Endothelial cell (in vitro differentiated cells): ENCODE results near the gene UBR1. TPM values are rescaled to one million over a fixed set of nuclear protein-coding genes. Genes with fewer than 3 reads are reported as not detected.
A peak's percentile ranks its signal among the peaks of the same experiment; 100 is the strongest.
"Not testable (repeated sequence)": the region's sequence is repeated elsewhere in the genome, so short reads cannot be mapped to it uniquely, and the experiment has no call there.

Experiments
- DNase-seq: peaks from one replicate; pipeline ENCODE4 v3.0.0; 2021; ENCODE audit warnings: low spot score
- H3K27ac Mint-ChIP-seq: one replicate; pipeline ENCODE4 v1.8.0; 2021; ENCODE audit warnings: mixed read lengths, inconsistent platforms; ENCODE audit not compliant: unreplicated experiment
- H3K27me3 Mint-ChIP-seq: one replicate; pipeline ENCODE4 v1.8.0; 2021; ENCODE audit warnings: mild to moderate bottlenecking, moderate library complexity, mixed read lengths, inconsistent platforms; ENCODE audit not compliant: unreplicated experiment
- H3K36me3 Mint-ChIP-seq: one replicate; pipeline ENCODE4 v1.8.0; 2021; ENCODE audit warnings: mild to moderate bottlenecking, low read depth, mixed read lengths, inconsistent platforms; ENCODE audit not compliant: unreplicated experiment
- H3K4me1 Mint-ChIP-seq: one replicate; pipeline ENCODE4 v1.8.0; 2021; ENCODE audit warnings: mild to moderate bottlenecking, mixed read lengths, inconsistent platforms; ENCODE audit not compliant: unreplicated experiment
- H3K4me3 Mint-ChIP-seq: one replicate; pipeline ENCODE4 v1.8.0; 2021; ENCODE audit warnings: mild to moderate bottlenecking, mixed read lengths, inconsistent platforms; ENCODE audit not compliant: unreplicated experiment
- H3K9me3 Mint-ChIP-seq: one replicate; pipeline ENCODE4 v1.8.0; 2021; ENCODE audit warnings: mixed read lengths, inconsistent platforms; ENCODE audit not compliant: unreplicated experiment
- total RNA-seq: library from RNA; stranded (reverse); fragmentation: NEBNext Ultra II Directional; extraction: Animal tissue kit (Norgen Biotek cat#: 25700); gene quantifications from one replicate; pipeline ENCODE4 v1.2.1, GENCODE V29; 2021; ENCODE audit not compliant: unreplicated experiment
- TF ChIP-seq, protein P1 (sequence below): fragments of 200-600 bp; sonication (generic); IDR thresholded peaks from one replicate; pipeline ENCODE4 v1.5.0; 2021; ENCODE audit warnings: antibody characterized with exemption; ENCODE audit not compliant: unreplicated experiment

The UBR1 gene
- total RNA-seq, 1 donor from 2014 or later = 20.8 TPM

DNA sequence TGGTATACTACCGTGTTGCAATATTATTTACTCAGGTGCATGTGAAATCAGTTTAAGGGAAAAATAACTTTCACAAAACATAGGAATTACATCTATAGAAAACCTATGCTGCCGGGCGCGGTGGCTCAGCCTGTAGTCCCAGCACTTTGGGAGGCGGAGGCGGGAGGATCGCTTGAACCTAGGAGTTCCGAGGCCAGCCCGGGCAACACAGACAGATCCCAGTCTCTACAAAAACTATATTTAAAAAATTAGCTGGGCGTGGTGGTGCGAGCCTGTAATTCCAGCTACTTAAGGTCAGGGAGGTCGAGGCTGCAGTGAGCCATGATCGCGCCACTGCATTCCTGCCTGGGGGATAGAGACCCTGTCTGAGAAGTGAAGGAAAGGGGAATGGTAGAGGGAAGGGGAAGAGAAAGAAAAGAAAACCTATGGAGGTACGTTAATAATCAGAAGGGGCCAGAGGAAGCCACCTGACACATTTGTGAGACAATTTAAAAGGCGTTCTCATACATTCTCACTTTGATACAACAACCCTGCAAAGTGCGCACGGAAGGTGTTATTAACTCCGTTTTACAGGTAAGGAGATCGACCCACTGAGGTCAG is 27.1 kb upstream of the UBR1 start:
- Mint-ChIP-seq H3K4me3 (peak overlapping the region; percentile 95), H3K9me3 (no peaks in the 10 kb centered on the region), H3K27me3 (peaks cover 12% of the 10 kb centered on the region), H3K36me3 (no peaks in the 10 kb centered on the region), H3K27ac (no peak overlapping the region), H3K4me1 (peaks cover 9% of the 10 kb centered on the region)
- DNase-seq = no peak
- TF ChIP-seq, protein P1, sequence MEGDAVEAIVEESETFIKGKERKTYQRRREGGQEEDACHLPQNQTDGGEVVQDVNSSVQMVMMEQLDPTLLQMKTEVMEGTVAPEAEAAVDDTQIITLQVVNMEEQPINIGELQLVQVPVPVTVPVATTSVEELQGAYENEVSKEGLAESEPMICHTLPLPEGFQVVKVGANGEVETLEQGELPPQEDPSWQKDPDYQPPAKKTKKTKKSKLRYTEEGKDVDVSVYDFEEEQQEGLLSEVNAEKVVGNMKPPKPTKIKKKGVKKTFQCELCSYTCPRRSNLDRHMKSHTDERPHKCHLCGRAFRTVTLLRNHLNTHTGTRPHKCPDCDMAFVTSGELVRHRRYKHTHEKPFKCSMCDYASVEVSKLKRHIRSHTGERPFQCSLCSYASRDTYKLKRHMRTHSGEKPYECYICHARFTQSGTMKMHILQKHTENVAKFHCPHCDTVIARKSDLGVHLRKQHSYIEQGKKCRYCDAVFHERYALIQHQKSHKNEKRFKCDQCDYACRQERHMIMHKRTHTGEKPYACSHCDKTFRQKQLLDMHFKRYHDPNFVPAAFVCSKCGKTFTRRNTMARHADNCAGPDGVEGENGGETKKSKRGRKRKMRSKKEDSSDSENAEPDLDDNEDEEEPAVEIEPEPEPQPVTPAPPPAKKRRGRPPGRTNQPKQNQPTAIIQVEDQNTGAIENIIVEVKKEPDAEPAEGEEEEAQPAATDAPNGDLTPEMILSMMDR = no peak

DNA sequence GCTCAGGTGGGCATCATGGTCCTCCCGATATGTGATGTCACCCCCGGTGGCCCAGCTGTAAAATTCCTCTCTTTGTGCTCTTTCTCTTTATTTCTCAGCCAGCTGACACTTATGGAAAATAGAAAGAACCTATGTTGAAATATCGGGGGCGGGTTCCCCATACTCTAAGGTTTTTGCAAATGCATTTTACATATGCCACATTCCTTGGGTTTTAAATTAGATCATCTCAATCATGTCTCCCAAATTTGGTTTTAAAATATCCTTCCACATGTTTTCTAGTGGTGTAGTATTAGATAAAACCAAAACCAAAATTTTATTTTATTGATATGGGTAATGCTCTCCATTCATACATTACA is 23.1 kb upstream of the UBR1 start:
- H3K4me1 Mint-ChIP-seq = peaks cover 5% of the 10 kb centered on the region
- no peaks in the 10 kb centered on the region for H3K36me3 Mint-ChIP-seq
- DNase-seq = no peak
- TF ChIP-seq, protein P1 = no peak
- H3K4me3 Mint-ChIP-seq = no peak overlapping the region
- H3K27ac Mint-ChIP-seq = no peak overlapping the region
- no peaks in the 10 kb centered on the region for H3K9me3 Mint-ChIP-seq
- peaks cover 9% of the 10 kb centered on the region for H3K27me3 Mint-ChIP-seq

- H3K4me1 Mint-ChIP-seq, H3K4me3 Mint-ChIP-seq, H3K36me3 Mint-ChIP-seq, H3K9me3 Mint-ChIP-seq, DNase-seq, H3K27ac Mint-ChIP-seq, H3K27me3 Mint-ChIP-seq: not testable (repeated sequence)
These were observed 22.5 kb upstream of the UBR1 start for GRCh38 chr15:43128174-43128979.

GRCh38 chr15:43127752-43128151 is 21.9 kb upstream of the UBR1 start:
- DNase-seq = no peak
- TF ChIP-seq, protein P1 = no peak
- no peaks in the 10 kb centered on the region for H3K9me3 Mint-ChIP-seq
- H3K36me3 Mint-ChIP-seq = no peaks in the 10 kb centered on the region
- H3K27ac Mint-ChIP-seq = no peak overlapping the region
- H3K27me3 Mint-ChIP-seq = peaks cover 5% of the 10 kb centered on the region
- H3K4me1 Mint-ChIP-seq = peaks cover 4% of the 10 kb centered on the region
- no peak overlapping the region for H3K4me3 Mint-ChIP-seq

- Mint-ChIP-seq H3K4me1 (peaks cover 6% of the 10 kb centered on the region), H3K4me3 (no peak overlapping the region), H3K27me3 (peaks cover 7% of the 10 kb centered on the region), H3K36me3 (no peaks in the 10 kb centered on the region), H3K27ac (no peak overlapping the region), H3K9me3 (no peaks in the 10 kb centered on the region)
- DNase-seq = no peak
- TF ChIP-seq, protein P1 = no peak
These were observed 20.5 kb upstream of the UBR1 start for GRCh38 chr15:43126356-43126755.
